GM21423 (cell line): ENCODE data around the gene KAZN.

ENCODE experiments used
- ATAC-seq: cut with Tn5 transposase; IDR thresholded peaks from one replicate; pipeline ENCODE4 v1.9.1; 2021; ENCODE audit warnings: mild to moderate bottlenecking, moderate library complexity; ENCODE audit not compliant: unreplicated experiment

The KAZN gene

DNA sequence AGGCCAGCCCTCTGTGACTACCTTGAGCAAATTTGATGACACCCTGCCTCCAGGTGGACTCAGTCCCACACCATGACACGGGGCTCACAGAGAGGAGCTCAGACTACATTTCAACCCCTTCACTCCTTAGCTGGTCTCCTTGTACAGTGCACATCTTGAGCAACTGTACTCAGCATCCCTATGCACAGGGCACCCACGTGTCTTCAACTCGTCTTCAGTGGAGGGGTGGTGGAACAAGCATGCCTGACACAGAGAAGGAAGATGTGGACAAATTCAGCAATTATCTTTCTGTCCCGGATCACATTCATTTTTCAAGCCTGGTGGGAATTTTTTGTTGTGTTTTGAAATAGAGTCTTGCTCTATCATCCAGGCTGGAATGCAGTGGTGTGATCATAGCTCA, 213.7 kb downstream of the KAZN start:
- no peak for ATAC-seq

DNA sequence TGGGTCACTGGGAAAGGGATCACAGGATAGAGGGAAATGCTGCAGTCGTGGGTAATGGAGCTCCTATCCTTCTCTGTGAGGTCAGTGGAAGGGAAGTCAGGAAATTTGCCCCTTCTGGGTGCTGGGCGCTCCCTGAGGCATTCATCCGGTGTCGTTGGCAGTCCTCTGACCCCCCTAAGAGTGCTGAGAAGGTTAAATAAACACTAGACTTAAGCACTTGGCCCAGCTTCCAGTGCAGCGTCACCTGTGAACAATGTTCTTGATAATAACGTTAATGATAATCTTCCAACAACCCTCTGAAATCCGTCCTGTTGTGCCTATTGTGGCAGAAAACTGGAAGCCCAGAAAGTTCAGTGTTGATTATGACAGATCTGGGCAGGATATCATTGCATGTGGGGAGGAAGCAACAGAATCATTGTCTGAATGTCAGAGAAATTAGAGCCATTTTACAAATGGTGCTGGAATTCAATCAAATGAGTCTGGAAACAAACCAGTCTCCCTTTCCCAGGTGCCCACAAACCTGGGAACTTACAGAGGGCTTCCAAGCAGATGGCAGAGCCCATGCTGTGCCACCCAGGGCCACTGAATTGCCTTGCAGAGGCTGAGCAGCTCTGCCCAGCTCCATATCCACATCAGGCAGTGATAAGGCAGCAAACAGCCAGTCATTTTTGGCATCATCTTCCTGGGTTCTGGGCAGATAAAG, 216.8 kb downstream of the KAZN start:
- no peak for ATAC-seq

DNA sequence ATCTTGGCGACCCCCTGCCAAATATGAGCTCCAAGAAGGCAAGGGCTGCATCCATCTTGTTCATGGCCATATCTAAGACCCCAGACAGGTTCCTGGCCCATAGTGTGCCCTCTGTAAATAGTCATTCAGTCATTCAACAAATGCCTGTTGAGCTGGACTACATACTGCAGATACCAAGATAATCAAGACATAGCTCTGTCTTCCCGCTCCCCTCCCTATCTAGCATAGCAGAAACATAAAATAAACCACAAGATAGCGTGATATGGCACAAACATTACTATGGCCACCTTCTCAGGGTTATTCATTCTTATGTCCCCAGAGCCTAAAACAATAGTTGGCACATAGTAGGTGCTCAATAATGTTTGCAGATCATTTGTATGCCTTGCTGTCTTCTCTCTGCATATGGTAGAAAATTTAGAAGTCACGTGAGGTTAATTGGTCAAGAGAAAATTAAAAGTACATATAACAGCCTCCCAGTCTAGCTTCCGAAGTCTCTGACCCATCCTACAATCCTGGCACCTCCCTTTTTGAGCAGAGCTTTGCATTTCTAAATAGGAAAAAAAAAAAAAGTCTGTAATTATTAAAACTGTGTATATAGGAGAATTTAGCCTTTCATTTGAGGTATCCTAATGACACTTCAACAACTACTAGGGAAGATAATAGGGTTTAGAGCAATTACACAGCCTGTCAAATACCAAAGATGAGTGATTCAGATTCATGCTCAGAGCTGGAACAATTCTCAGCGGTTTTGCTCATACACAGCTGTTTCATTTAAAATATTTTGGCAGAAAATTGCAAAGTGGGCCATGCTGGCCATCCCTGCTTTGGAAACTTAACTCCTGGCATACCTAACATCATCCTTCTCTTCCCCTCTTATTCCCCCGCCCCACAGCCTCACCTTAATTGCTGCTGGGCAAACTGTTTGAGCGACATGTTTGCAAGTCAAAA, 219.0 kb downstream of the KAZN start:
- no peak for ATAC-seq

DNA sequence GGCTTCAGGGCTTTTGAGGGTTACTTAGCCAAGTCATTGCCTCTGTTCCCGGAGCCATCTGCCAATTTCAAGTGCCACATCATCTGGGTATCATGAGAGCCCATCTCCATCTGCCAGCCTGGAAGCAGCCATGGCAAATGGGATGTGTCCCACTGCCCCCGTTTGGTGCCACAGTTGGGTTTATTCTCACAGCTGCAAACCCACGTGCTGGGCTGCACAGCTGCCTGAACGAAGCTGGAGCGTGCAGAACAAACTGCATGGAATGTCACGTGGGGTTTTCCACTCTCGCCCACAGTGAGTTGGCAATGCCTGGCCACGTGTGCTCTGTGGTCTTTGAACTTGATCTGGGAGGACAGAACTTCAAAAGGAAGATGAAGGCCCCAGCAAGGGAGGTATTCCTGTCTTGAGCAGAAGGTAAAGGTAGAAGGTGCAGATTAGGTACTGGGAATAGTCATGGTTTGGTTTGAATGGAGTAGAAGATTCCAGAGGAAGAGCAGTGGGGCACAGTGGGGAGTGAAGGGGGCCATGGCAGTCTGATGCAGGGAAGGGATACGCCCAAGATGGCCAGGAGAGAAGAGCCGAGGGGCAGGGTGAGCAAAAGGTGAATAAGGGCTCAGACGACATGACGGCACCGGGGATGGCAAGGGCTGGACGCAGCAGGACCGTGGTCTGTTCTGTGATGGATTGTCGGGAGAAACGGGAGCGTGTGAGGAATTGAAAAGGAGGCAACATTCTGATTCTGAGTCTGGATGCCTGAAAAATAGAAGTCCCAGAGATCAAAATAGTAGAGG, 222.0 kb downstream of the KAZN start:
- ATAC-seq: no peak

DNA sequence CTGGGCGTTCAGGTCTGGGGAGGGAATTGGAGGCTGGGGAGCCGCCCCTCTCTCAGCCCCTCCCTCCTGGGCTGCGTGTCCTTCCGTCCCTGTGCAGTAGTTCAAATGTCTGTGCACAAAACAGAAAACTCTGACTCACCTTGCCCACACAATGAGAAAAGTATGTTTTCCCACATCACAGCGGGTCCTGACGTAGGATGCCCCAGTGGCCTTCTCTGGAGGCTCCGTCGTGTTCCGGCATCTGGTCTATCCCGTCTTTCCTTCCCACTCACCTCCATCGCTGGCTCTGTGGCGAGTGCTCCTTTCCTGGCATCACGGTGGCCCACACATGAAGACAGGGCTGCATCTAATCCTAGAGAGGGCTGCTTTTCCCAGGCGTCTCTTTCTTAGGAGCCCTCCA, 224.0 kb downstream of the KAZN start:
- no peak for ATAC-seq

DNA sequence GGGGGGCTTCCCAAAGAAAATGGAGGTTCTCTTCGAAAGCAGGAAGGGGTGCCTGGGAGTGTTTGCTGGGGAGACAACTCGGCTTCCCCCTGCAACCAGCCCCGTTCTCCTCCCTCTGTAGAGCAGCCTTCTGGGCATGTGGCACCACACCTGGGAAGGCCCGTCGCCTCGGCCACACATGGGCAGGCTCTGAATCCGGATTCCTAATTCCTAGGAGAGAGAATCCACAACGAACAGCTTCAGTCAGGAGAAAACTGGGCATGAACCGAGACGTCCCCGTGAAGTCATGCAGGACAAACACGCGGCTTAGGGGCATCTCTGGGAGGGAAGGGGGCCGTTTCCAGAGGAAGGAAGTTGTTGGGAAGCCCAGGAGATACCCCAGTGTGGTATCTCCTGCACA, 224.5 kb downstream of the KAZN start:
- ATAC-seq: no peak

DNA sequence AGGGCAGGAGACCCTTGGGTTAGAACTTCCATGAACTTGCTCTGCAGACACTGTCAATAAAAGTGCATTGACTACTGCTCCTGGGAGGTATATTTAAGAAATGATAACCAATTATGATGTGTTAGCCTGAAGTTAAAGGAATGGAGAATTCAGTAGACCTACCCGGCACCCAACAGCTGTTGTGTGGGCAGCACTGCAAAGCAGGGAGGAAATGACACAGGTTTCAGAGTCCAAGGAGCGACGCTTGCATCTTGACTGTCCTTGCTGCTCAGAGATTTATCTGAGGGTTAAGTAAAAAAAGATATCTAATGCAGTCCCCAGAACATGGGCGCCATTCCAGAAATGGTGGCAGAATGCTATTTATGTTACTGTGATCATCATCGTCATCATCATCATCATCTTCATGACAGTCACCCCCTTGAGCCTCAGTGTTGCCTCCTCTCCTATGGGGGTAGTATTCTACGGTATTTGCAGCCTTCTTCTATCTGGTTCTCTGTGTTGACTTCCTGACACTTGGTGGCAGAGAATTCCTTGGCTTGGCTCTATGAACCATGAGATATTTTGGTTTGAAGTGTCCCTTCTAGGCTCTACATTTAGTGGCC, 225.9 kb downstream of the KAZN start:
- ATAC-seq: no peak

DNA sequence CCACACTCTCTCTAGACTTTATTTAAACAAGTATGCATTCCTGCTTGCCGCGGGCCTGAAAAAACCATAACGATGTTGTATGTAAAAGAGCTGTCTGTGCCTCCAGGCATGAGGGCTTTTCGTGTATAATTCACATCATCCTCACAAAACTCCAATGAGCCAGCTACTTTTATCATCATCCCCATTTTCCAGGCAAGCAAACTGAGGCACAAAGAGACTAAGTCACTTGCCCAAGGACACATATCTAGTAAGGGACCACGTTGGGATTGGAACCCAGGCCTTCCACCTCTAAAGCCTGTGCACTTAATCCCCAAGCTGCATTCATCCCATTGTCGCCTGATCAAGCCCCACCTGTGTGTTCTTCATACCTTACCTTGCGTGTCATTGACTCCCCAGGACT, 226.9 kb downstream of the KAZN start:
- ATAC-seq: no peak

DNA sequence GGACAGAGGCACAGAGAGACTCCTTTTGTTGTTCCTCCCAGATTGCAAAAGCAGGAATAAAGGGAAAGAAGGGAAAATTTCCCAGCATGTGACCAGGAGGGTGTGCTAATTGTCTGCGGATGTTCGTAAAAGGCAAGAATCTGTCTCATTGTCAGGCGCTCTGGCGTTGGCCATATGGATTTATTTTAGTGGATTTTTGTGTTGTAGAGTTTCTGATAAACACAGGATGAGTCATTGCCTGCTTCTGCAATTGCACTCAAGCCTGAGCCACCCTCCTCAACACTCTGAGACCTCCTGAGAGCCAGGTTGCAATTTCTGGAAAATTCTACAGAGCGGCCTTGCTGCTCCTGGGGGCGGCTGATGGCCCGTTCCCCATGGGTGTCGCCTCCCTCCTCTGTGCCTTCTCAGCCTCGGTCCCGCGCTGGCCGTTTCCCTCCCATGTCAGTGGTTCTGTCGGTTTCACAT, 227.7 kb downstream of the KAZN start:
- ATAC-seq: no peak

DNA sequence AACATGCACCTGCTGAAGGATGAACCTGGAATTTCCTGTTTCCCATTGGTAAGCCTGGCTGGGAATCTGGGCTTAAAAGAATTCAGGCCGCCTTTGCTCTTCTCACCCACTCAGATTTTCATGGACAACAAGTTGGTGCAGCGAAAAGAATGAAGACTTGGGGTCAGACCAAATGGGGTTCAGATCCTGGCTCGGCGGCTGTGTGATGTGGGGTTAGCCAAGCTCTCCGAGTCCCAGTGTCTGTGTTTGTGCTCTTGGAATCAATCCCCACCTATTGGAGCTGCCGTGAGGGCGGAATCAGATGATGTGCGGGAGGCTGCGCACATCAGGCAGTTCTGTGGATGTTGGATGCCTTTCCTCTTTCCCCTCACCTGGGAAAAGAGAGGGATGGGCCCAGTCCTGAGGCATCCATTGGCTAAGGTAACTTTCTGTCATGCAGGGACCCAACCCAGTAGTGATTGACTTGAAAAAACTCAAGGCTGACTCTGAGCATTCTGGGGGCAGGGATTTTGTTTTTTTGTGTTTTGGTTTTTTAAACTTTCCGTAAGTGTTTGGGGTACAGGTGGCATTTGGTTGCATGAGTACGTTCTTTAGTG, 228.3 kb downstream of the KAZN start:
- ATAC-seq: no peak

DNA sequence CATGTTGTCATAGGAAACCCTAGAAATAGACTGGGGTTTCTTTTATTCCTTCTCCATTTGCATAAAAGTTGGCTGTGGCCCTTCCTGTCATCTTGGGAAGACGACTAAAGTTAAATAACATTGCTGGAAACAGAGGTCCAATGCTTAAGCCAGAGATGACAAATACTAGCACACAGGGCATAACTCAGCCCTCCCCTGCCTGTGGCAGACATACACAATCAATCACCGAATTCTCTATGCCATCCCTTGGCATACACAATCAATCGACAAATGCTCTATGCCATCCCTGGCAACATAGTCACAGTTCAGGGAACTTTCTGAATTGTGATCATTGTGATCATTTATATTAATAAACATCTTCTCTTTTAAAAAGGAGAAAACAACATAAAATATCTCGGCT, 229.4 kb downstream of the KAZN start:
- no peak for ATAC-seq

DNA sequence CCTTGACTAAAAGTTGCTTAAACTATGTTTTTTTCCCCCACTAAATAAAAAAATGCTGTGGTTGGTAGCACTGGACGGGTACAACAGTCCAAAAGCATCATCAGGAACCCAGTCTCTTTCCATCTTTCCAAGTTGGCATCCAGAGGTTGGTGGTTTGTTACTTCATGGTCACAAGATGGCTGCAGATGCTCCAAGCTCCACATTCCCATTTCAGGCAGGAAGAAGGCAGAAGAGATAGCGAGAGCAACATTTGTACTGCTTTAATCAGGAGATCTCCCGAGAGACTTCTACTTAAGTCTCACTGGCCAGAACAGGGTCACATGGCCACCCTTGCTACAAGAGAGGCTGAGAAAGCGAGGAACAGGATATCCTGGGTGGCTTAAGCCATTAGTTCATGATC, 230.2 kb downstream of the KAZN start:
- no peak for ATAC-seq

DNA sequence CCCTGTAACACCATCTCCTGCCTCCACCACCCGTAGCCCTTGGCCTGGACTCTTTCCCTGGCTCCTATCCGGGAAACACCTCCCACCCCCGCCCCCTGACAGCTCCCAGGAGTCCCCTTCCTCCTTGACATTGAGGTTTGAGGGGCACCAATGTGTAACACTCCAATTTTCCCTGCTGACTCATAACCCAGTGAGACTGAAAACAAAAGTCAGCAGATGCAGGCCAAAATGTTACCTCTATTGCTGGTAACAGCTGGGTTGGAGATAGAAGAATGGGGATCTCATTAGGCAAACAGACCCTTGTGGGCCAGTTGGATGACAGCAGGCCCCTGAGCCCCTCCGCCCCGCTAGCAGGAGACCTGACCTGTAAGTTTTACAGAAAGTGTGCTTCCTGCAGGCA, 237.2 kb downstream of the KAZN start:
- ATAC-seq: no peak

DNA sequence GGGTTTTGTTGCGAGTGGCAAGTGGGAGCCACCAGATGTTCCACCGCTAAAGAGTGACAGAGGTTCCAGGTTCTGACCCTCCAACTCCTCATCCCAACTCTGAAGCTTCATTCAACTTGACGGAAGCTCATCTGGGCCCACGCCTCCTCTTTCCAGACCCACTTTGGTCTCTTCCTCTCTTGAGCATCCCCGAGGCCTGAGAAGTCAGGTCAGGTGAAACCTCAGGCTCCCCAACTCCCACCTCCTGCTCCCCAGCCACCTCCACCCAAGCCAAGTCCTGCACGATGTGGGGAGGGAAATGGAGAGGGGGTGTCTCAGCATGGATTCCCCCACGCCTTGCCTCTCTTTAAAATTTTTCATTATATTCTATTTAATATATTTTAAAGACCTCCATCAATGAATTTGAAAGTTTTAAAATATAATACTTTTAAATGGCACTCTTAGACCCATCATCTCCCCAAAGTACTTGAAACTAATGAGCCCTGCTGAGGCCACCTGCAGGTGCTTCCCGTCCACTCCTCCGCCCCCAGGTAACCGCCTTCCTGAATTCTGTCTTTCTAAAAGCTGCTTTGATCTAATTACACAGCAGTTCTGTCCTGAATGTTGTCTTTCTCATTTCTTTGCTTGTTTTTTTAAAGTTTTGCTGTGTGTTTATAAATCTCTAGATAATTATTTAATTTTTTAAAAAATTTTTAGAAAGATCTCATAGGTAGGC, 238.1 kb downstream of the KAZN start:
- no peak for ATAC-seq

DNA sequence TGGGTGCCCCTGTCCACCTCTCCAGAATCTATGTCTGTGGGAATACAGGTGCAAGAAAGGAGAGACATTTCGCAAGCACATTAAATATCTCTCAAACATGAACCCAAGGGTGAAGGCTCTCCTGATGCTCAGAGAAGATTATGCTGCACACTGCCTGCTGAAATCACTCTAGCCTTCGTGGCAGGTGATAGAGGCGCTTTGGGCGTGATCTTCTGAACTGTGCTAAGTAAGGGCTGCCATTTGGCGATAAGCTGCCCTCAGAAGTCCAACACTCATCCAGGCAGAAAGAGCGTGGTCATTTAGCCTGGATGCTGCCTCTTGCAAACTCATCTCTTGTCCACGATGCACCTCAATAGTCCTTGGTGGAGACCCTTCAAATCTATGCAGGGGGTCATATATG, 241.9 kb downstream of the KAZN start:
- ATAC-seq: no peak

DNA sequence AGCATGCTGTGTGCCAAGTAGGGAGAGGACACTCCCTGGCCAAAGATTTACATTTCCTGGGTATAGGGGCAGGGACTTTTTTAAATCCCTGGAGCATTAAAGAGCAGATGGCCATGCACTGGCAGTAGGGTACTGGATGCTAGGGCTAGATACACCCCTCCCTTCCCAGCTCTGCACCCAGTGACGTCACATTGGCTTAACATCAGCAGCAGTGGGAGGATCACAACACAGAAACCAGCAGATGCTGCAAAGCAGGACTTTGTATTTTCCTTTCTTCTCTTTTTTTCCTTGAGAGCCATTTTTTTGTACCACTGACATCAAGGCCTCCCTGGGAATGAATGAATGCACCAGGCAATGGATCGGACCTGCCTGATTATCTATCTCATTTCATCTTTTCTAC, 243.0 kb downstream of the KAZN start:
- ATAC-seq: no peak

DNA sequence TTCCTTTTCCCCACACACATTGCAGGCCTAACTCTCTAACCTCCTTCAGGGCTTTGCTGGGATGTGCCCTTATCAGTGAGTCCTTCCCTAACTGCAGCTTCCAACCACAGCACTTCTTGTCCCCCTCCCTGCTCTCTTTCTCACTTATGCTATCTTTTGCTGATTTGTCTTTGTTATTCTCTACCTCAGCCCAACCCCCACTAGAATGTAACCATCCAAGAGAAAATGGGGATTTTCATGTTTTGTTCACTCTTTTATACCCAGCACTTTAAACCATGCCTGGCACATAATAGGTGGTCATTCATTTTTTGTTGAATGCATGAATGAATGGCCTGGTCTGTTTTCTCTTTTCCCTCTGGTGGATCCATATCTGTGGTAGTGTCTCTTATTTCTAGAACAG, 243.5 kb downstream of the KAZN start:
- no peak for ATAC-seq

DNA sequence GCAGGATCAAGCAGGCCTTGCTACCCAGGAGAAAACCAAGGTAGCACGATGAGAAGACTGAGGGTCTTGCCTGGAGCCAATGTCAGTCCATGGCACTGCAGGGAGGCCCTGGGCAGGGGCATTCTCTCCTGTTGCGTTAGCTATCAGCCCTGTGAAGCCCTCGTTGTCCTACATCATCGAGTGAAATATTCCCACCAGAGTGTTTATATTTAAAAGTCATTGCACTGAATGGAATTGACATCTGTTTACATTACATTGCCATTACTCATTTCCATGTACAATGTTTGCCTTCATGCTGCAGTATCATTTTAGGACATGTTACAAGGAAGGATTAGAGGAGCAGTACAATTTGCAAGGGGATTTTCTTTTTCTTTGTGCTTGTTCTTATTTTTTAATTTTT, 243.9 kb downstream of the KAZN start:
- no peak for ATAC-seq

DNA sequence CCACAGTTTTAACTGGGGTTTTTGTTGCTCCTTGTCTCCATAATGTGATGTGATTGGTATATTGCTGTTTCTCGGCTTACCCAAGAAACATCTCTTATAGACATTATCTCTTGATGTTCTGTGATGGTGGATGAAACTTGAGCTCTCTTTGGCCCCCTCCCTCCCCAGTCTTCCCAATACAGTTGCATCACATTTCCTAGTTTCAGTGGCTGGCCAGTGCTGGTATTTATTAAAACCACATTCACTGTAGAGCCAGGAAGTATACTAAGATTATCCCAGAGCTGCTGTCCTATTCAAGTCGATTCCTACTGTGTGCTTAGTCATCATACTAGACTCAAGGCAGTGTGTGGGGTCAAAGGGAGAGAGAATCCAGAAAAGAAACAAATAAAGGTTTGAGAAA, 244.4 kb downstream of the KAZN start:
- no peak for ATAC-seq

DNA sequence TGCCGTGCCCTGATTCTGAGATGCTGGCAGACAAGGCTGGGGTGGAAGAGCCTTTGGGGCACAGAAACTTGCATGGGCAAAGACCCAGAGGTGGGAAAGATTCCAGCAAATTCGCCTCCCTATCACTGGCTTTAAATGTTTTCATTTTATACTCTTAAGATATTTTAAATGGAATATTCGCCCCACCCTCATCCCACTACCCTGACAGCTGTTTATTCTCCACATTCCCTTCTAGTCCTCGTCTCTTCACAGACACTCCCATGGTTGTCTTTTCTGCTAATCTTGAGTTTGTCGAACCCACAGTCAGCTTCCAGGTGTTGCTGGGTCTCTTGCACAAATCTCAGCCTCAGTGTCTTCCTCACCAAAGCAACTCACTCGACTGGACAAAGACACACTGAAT, 245.0 kb downstream of the KAZN start:
- no peak for ATAC-seq
